ENCODE data around the gene AGBL1. TPM values are rescaled to one million over a fixed set of nuclear protein-coding genes. Genes with fewer than 3 reads are reported as not detected.

The AGBL1 gene
- total RNA-seq, 1 experiment from 2014 or later, result not detected

- DNase-seq, result no peak
- Histone ChIP-seq H2BK20ac (ENCODE audit: low read depth, low read length, poor library complexity, severe bottlenecking) (no peak overlapping the region), H4K8ac (replicated peaks; ENCODE audit: insufficient read length, low read depth, low read length) (no peak overlapping the region), H3K4me2 (ENCODE audit: insufficient read depth, insufficient read length, low read length) (no peak overlapping the region), H3K27me3 (ENCODE audit: insufficient read depth, low read length) (no peaks in the 10 kb centered on the region), H3K79me2 (ENCODE audit: insufficient read depth, low read length) (no peaks in the 10 kb centered on the region), H3K27ac (ENCODE audit: insufficient read length, low read depth, low read length) (no peak overlapping the region), H3K18ac (ENCODE audit: insufficient read length, low read depth, low read length) (no peak overlapping the region), H4K5ac (ENCODE audit: insufficient read length, low read depth, low read length) (no peak overlapping the region), H3K23ac (ENCODE audit: insufficient read length, low read depth, low read length) (no peak overlapping the region), H2BK12ac (ENCODE audit: insufficient read length, low read depth, low read length) (no peak overlapping the region), H3T11ph (ENCODE audit: low read length) (no peak overlapping the region), H4K20me1 (ENCODE audit: control insufficient read depth, insufficient read depth, insufficient read length) (no peaks in the 10 kb centered on the region), H3K9me3 (ENCODE audit: control insufficient read depth, low read depth, low read length) (no peaks in the 10 kb centered on the region), H3K23me2 (ENCODE audit: insufficient read length, low read depth, low read length, poor library complexity, severe bottlenecking) (no peaks in the 10 kb centered on the region), H3K79me1 (ENCODE audit: insufficient read depth, low read depth, low read length, poor library complexity, severe bottlenecking) (no peaks in the 10 kb centered on the region), H2AK5ac (ENCODE audit: insufficient read length, low read length) (no peak overlapping the region), H3K4ac (ENCODE audit: low read depth, low read length) (no peak overlapping the region), H3K56ac (ENCODE audit: insufficient read length, low read depth, low read length) (no peak overlapping the region), H3K4me1 (ENCODE audit: insufficient read depth, low read length) (no peaks in the 10 kb centered on the region; the same call in 1 of the 2 replicates), H3K9ac (ENCODE audit: extremely low read depth, insufficient read length, low read length) (no peak overlapping the region), H2BK15ac (ENCODE audit: low read depth, low read length) (no peak overlapping the region), H2BK120ac (ENCODE audit: low read depth, low read length, poor library complexity, severe bottlenecking) (no peak overlapping the region), H4K91ac (ENCODE audit: insufficient read length, low read depth, low read length) (no peak overlapping the region), H2AFZ (ENCODE audit: low read length) (no peak overlapping the region), H3K14ac (ENCODE audit: insufficient read depth, low read length) (0 out of 2 replicates have a peak overlapping the region, but pooled peaks have one; percentile 21), H2BK5ac (ENCODE audit: insufficient read length, low read length) (no peak overlapping the region)
- Mint-ChIP-seq H3K4me3 (no peak overlapping the region), H3K27ac (peak overlapping the region in 1 of 3 experiments; percentile 87; a peak in 1 of 7 replicates), H3K27me3 (ENCODE audit: low read depth) (peaks cover 1% of the 10 kb centered on the region; the same call in 1 of the 2 replicates), H3K36me3 (ENCODE audit: insufficient read depth in 1 of 3, low read depth in 3 of 3) (no peaks in the 10 kb centered on the region), H3K4me1 (peaks cover 0 to 10% of the 10 kb centered on the region in 2 experiments; a peak in 3 of 4 replicates), H3K9me3 (no peaks in the 10 kb centered on the region)
- no peak for TF ChIP-seq CTCF (conservative IDR thresholded peaks at IDR 0.05)
- WGBS (ENCODE audit: extremely low coverage, insufficient read length, low lambda C conversion rate), result no CpG with 5 or more reads among the region's 13 CpGs
Observed at GRCh38 chr15:86063356-86064095, 16.1 kb upstream of the AGBL1 start.

Measured in H9 (cell line).